Subcutaneous adipose tissue (tissue), 4 donors: ENCODE data around the gene PAK1IP1. TPM values are rescaled to one million over a fixed set of nuclear protein-coding genes. Genes with fewer than 3 reads are reported as not detected.

Experiments
- CTCF ChIP-seq: fragments of 450-650 bp; IDR thresholded peaks from one replicate; pipeline ENCODE4 v1.5.1; 2016; ENCODE audit warnings: low read depth, mild to moderate bottlenecking, control low read depth, antibody characterized with exemption, moderate library complexity
- small RNA-seq: library from RNA; depleted of rRNA; stranded (forward); fragments of <200 nt; gene quantifications from one replicate; pipeline ENCODE3, GENCODE V24; 2016
- total RNA-seq, 4 donors: library from RNA; depleted of rRNA; stranded (reverse); fragments of >200 nt; gene quantifications; one replicate each; pipeline ENCODE4 v1.1.0, GENCODE V29; 2016

Gene PAK1IP1
- total RNA-seq, 4 donors from 2014 or later = 5.8 to 23.8 (median 10.0) TPM

- TF ChIP-seq CTCF = no peak
Observed at GRCh38 chr6:10742251-10742650, 47.5 kb downstream of the PAK1IP1 start.

DNA sequence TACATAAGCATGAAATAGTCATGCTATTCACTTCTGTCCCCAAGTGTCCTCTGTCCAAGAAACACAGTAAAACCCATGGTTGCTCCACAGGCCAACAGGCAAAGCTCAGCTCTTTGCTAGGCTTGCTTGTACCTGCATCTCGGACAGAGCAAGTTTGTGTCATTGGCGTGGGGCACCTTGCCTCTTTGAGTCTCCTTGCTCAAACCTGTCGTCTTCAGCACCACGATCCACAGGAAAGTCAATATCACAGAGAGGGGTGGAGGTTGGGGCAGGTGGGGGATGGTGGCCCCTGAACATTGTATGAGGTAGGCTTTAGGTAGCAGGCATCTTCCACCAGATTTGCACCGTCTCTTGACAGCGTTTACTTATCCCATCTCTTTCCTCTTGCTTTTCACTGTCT is 48.7 kb downstream of the PAK1IP1 start:
- TF ChIP-seq CTCF = no peak

- no peak for TF ChIP-seq CTCF
Observed at GRCh38 chr6:10745116-10745515, 50.3 kb downstream of the PAK1IP1 start.

GRCh38 chr6:10746915-10747250 is 52.1 kb downstream of the PAK1IP1 start:
- TF ChIP-seq CTCF = no peak

GRCh38 chr6:10747251-10747972 is 52.6 kb downstream of the PAK1IP1 start, which contains the start of gene TMEM14B:
TSS of gene TMEM14B (plus strand) at chr6:10747805. CDS start at chr6:10749246, 1,441 bp downstream.
- TF ChIP-seq CTCF = no peak

DNA sequence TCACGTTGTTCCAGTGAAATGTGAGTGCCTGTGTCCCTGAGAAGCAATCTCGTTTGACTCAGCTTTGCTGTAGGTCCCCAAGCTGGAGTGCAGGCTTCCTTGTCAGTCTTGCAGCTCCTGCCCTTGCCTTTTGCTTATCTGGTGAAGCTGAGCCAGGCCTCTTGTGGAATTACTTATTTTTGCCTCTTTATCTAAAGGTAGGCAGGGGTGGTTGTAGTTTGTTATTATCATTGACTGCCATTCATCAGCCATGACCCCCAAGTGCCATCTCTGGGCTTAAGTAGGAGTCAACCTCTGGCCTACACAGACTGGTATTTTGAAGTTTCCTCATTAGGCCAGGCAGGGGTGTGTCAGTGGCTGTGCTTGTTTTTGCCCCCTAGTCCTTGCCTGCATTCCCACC is 55.0 kb downstream of the PAK1IP1 start:
- TF ChIP-seq CTCF = no peak

- TF ChIP-seq CTCF = no peak
Observed at GRCh38 chr6:10756085-10756484, 61.3 kb downstream of the PAK1IP1 start.

Small RNA genes within 50 kb of the gene (small RNA-seq; reads per million reads assigned to genes)
- gene RF00019 (0.49 reads per million), gene RNA5SP203 (not detected)

Other genes with a start within 250 kb of the PAK1IP1 start
- gene GCNT2, start 173.6 kb upstream of the PAK1IP1 start, total RNA-seq = 1 to 10 TPM in 3 of 4 donors, under 1 TPM in 1; 0.57 to 8.5 (median 5.6) TPM
- 1 to 10 TPM in 1 of 4 donors, not detected in 3; 1.3 TPM for gene C6orf52, start 356 bp upstream of the PAK1IP1 start, total RNA-seq
- 100 to 1,000 TPM; 140 to 178 (median 166) TPM for gene TMEM14C, start 28.1 kb downstream of the PAK1IP1 start, total RNA-seq
- gene TMEM14B, start 52.8 kb downstream of the PAK1IP1 start, total RNA-seq = 10 to 100 TPM; 67.7 to 93.4 (median 89.6) TPM
- under 1 TPM in 2 of 4 donors, not detected in 2; 0.33 to 0.34 TPM for gene MAK, start 143.6 kb downstream of the PAK1IP1 start, total RNA-seq
- not detected for gene GCM2, start 187.1 kb downstream of the PAK1IP1 start, total RNA-seq
- 1 to 10 TPM; 1.0 to 4.6 (median 3.3) TPM for gene SYCP2L, start 192.1 kb downstream of the PAK1IP1 start, total RNA-seq